ENCODE data around the gene TMEM115.
A peak's percentile ranks its signal among the peaks of the same experiment; 100 is the strongest.

TMEM115 gene

GRCh38 chr3:50381383-50381782 lies 22.1 kb upstream of the TMEM115 start:
- Histone ChIP-seq H2BK5ac (ENCODE audit: low read length) (no peak overlapping the region), H3K4me2 (ENCODE audit: insufficient read depth, low read length, poor library complexity, severe bottlenecking) (no peak overlapping the region), H3K27me3 (ENCODE audit: control insufficient read depth in 3 of 3, insufficient read depth in 3 of 3, low read depth in 1 of 3, low read length in 3 of 3) (peaks cover 0 to 57% (median 0%) of the 10 kb centered on the region in 3 experiments), H3K18ac (ENCODE audit: low read length) (peak overlapping the region; percentile 52), H2BK12ac (ENCODE audit: low read length) (no peak overlapping the region), H3K4me3 (ENCODE audit: low read length in 2 of 2) (no peak overlapping the region), H3K27ac (replicated peaks; ENCODE audit: low read length) (no peak overlapping the region), H3K79me1 (ENCODE audit: low read depth, low read length) (peaks cover 5% of the 10 kb centered on the region), H4K91ac (ENCODE audit: low read depth, low read length, poor library complexity) (no peak overlapping the region), H2AFZ (ENCODE audit: low read length) (no peak overlapping the region), H2AK5ac (ENCODE audit: low read depth, low read length) (peak overlapping the region; percentile 98), H4K8ac (ENCODE audit: low read depth, low read length) (no peak overlapping the region), H3K36me3 (replicated peaks in 1 of 2; ENCODE audit: control insufficient read depth in 2 of 2, insufficient read depth in 2 of 2, low read length in 2 of 2) (peaks cover 0 to 4% of the 10 kb centered on the region in 2 donors), H2BK15ac (ENCODE audit: low read length) (no peak overlapping the region), H3K4me1 (ENCODE audit: control insufficient read depth in 2 of 2, insufficient read depth in 1 of 2, low read depth in 1 of 2, low read length in 2 of 2) (peaks cover 6 to 10% of the 10 kb centered on the region in 2 donors), H2BK120ac (ENCODE audit: low read depth, low read length) (no peak overlapping the region), H3K9me3 (replicated peaks in 1 of 2; ENCODE audit: control insufficient read depth in 2 of 2, insufficient read depth in 1 of 2, low read depth in 1 of 2, low read length in 2 of 2) (no peaks in the 10 kb centered on the region), H3K9ac (ENCODE audit: low read depth, low read length, poor library complexity) (peak overlapping the region; percentile 63), H3K23ac (ENCODE audit: low read depth, low read length, poor library complexity) (no peak overlapping the region), H3K14ac (ENCODE audit: low read length) (no peak overlapping the region), H3K4ac (ENCODE audit: low read length) (no peak overlapping the region)
- no CpG with 5 or more reads among the region's 4 CpGs for WGBS, 2 donors (ENCODE audit: extremely low coverage in 2 of 2, insufficient read length in 2 of 2, insufficient replicate concordance in 1 of 2)
- DNase-seq (ENCODE audit: low spot score): no peak

GRCh38 chr3:50380405-50381085 lies 21.2 kb upstream of the TMEM115 start:
- WGBS, 2 donors (ENCODE audit: extremely low coverage in 2 of 2, insufficient read length in 2 of 2, insufficient replicate concordance in 1 of 2): no CpG with 5 or more reads among the region's 17 CpGs
- Histone ChIP-seq H3K4me3 (ENCODE audit: low read length in 2 of 2) (no peak overlapping the region), H3K14ac (ENCODE audit: low read length) (peak overlapping the region; percentile 17), H3K23ac (ENCODE audit: low read depth, low read length, poor library complexity) (peak overlapping the region; percentile 44), H3K36me3 (replicated peaks in 1 of 2; ENCODE audit: control insufficient read depth in 2 of 2, insufficient read depth in 2 of 2, low read length in 2 of 2) (peaks cover 0 to 5% of the 10 kb centered on the region in 2 donors), H2AFZ (ENCODE audit: low read length) (no peak overlapping the region), H3K9ac (ENCODE audit: low read depth, low read length, poor library complexity) (peak overlapping the region; percentile 40), H3K4me2 (ENCODE audit: insufficient read depth, low read length, poor library complexity, severe bottlenecking) (no peak overlapping the region), H2BK15ac (ENCODE audit: low read length) (peak overlapping the region; percentile 57), H3K27ac (replicated peaks; ENCODE audit: low read length) (no peak overlapping the region), H2BK12ac (ENCODE audit: low read length) (no peak overlapping the region), H2AK5ac (ENCODE audit: low read depth, low read length) (peak overlapping the region; percentile 98), H3K27me3 (ENCODE audit: control insufficient read depth in 3 of 3, insufficient read depth in 3 of 3, low read depth in 1 of 3, low read length in 3 of 3) (peaks cover 0 to 48% (median 0%) of the 10 kb centered on the region in 3 experiments), H4K91ac (ENCODE audit: low read depth, low read length, poor library complexity) (no peak overlapping the region), H3K18ac (ENCODE audit: low read length) (peak overlapping the region; percentile 35), H2BK120ac (ENCODE audit: low read depth, low read length) (no peak overlapping the region), H3K4me1 (ENCODE audit: control insufficient read depth in 2 of 2, insufficient read depth in 1 of 2, low read depth in 1 of 2, low read length in 2 of 2) (peaks cover 6 to 10% of the 10 kb centered on the region in 2 donors), H2BK5ac (ENCODE audit: low read length) (peak overlapping the region; percentile 62), H3K79me1 (ENCODE audit: low read depth, low read length) (peaks cover 8% of the 10 kb centered on the region), H3K4ac (ENCODE audit: low read length) (no peak overlapping the region), H4K8ac (ENCODE audit: low read depth, low read length) (no peak overlapping the region), H3K9me3 (replicated peaks in 1 of 2; ENCODE audit: control insufficient read depth in 2 of 2, insufficient read depth in 1 of 2, low read depth in 1 of 2, low read length in 2 of 2) (peaks cover 0 to 2% of the 10 kb centered on the region in 2 donors)
- DNase-seq (ENCODE audit: low spot score): no peak

- H4K91ac ChIP-seq (ENCODE audit: low read depth, low read length, poor library complexity): no peak overlapping the region
- no peak overlapping the region for H2AFZ ChIP-seq (ENCODE audit: low read length)
- peak overlapping the region; percentile 44 for H3K9ac ChIP-seq (ENCODE audit: low read depth, low read length, poor library complexity)
- no peak overlapping the region for H2BK12ac ChIP-seq (ENCODE audit: low read length)
- H3K9me3 ChIP-seq (replicated peaks in 1 of 2; ENCODE audit: control insufficient read depth in 2 of 2, insufficient read depth in 1 of 2, low read depth in 1 of 2, low read length in 2 of 2): peaks cover 0 to 2% of the 10 kb centered on the region in 2 donors
- WGBS, 2 donors (ENCODE audit: extremely low coverage in 2 of 2, insufficient read length in 2 of 2, insufficient replicate concordance in 1 of 2): no CpG with 5 or more reads among the region's 17 CpGs
- no peak for DNase-seq (ENCODE audit: low spot score)
- H4K8ac ChIP-seq (ENCODE audit: low read depth, low read length): no peak overlapping the region
- H3K4me1 ChIP-seq (ENCODE audit: control insufficient read depth in 2 of 2, insufficient read depth in 1 of 2, low read depth in 1 of 2, low read length in 2 of 2): peaks cover 19 to 22% of the 10 kb centered on the region in 2 donors
- H3K36me3 ChIP-seq (replicated peaks in 1 of 2; ENCODE audit: control insufficient read depth in 2 of 2, insufficient read depth in 2 of 2, low read length in 2 of 2): peaks cover 0 to 5% of the 10 kb centered on the region in 2 donors
- H2BK5ac ChIP-seq (ENCODE audit: low read length): peak overlapping the region; percentile 72
- H2BK120ac ChIP-seq (ENCODE audit: low read depth, low read length): no peak overlapping the region
- peak overlapping the region; percentile 93 for H2BK15ac ChIP-seq (ENCODE audit: low read length)
- peak overlapping the region; percentile 99 for H3K14ac ChIP-seq (ENCODE audit: low read length)
- H2AK5ac ChIP-seq (ENCODE audit: low read depth, low read length): peak overlapping the region; percentile 88
- peaks cover 0 to 30% (median 0%) of the 10 kb centered on the region in 3 experiments for H3K27me3 ChIP-seq (ENCODE audit: control insufficient read depth in 3 of 3, insufficient read depth in 3 of 3, low read depth in 1 of 3, low read length in 3 of 3)
- no peak overlapping the region for H3K4me2 ChIP-seq (ENCODE audit: insufficient read depth, low read length, poor library complexity, severe bottlenecking)
- H3K79me1 ChIP-seq (ENCODE audit: low read depth, low read length): peaks cover 6% of the 10 kb centered on the region
- no peak overlapping the region for H3K4me3 ChIP-seq (ENCODE audit: low read length in 2 of 2)
- peak overlapping the region; percentile 37 for H3K4ac ChIP-seq (ENCODE audit: low read length)
- peak overlapping the region; percentile 91 for H3K23ac ChIP-seq (ENCODE audit: low read depth, low read length, poor library complexity)
- H3K18ac ChIP-seq (ENCODE audit: low read length): peak overlapping the region; percentile 38
- no peak overlapping the region for H3K27ac ChIP-seq (replicated peaks; ENCODE audit: low read length)
Observed at GRCh38 chr3:50378757-50379156, 19.4 kb upstream of the TMEM115 start.

DNA sequence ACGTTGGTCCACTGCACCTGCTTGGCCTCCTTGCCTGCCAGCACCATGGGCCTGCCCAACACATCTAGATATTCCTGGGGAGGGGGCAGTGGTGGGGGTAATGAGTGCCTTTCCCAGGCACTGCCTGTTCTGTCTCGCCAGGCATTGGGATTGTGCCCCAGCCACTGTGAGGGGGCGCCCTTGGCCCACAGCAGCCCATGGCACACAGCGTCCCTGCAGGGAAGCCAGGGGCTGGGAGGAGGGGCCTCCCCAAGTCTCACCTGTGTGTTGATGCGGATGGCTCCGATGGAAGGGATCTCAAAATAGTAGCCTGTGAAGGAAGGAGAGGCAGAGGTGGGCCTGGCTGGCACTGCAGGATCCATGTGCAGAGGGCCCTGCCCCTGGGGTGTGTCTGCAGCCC lies 18.7 kb upstream of the TMEM115 start:
- peak overlapping the region; percentile 43 for H3K23ac ChIP-seq (ENCODE audit: low read depth, low read length, poor library complexity)
- peak overlapping the region; percentile 66 for H2BK5ac ChIP-seq (ENCODE audit: low read length)
- WGBS, 2 donors (ENCODE audit: extremely low coverage in 2 of 2, insufficient read length in 2 of 2, insufficient replicate concordance in 1 of 2): no CpG with 5 or more reads among the region's 6 CpGs
- H3K4me3 ChIP-seq (ENCODE audit: low read length in 2 of 2): no peak overlapping the region
- H3K4ac ChIP-seq (ENCODE audit: low read length): no peak overlapping the region
- H3K36me3 ChIP-seq (replicated peaks in 1 of 2; ENCODE audit: control insufficient read depth in 2 of 2, insufficient read depth in 2 of 2, low read length in 2 of 2): peaks cover 0 to 5% of the 10 kb centered on the region in 2 donors
- peaks cover 0 to 23% (median 0%) of the 10 kb centered on the region in 3 experiments for H3K27me3 ChIP-seq (ENCODE audit: control insufficient read depth in 3 of 3, insufficient read depth in 3 of 3, low read depth in 1 of 3, low read length in 3 of 3)
- peak overlapping the region; percentile 78 for H2AK5ac ChIP-seq (ENCODE audit: low read depth, low read length)
- H3K9me3 ChIP-seq (replicated peaks in 1 of 2; ENCODE audit: control insufficient read depth in 2 of 2, insufficient read depth in 1 of 2, low read depth in 1 of 2, low read length in 2 of 2): peaks cover 0 to 2% of the 10 kb centered on the region in 2 donors
- H2AFZ ChIP-seq (ENCODE audit: low read length): no peak overlapping the region
- H3K27ac ChIP-seq (replicated peaks; ENCODE audit: low read length): no peak overlapping the region
- peak overlapping the region; percentile 38 for H3K14ac ChIP-seq (ENCODE audit: low read length)
- H2BK15ac ChIP-seq (ENCODE audit: low read length): peak overlapping the region; percentile 37
- H4K8ac ChIP-seq (ENCODE audit: low read depth, low read length): no peak overlapping the region
- peaks cover 6% of the 10 kb centered on the region for H3K79me1 ChIP-seq (ENCODE audit: low read depth, low read length)
- peak overlapping the region; percentile 22 for H2BK12ac ChIP-seq (ENCODE audit: low read length)
- H4K91ac ChIP-seq (ENCODE audit: low read depth, low read length, poor library complexity): peak overlapping the region; percentile 72
- H3K9ac ChIP-seq (ENCODE audit: low read depth, low read length, poor library complexity): no peak overlapping the region
- H2BK120ac ChIP-seq (ENCODE audit: low read depth, low read length): no peak overlapping the region
- peak overlapping the region; percentile 27 for H3K18ac ChIP-seq (ENCODE audit: low read length)
- H3K4me1 ChIP-seq (ENCODE audit: control insufficient read depth in 2 of 2, insufficient read depth in 1 of 2, low read depth in 1 of 2, low read length in 2 of 2): peaks cover 24 to 27% of the 10 kb centered on the region in 2 donors
- no peak overlapping the region for H3K4me2 ChIP-seq (ENCODE audit: insufficient read depth, low read length, poor library complexity, severe bottlenecking)
- DNase-seq (ENCODE audit: low spot score): no peak

Measured in neuronal stem cell (in vitro differentiated cells).